Measurements from ENCODE around the gene FRMD4A.

FRMD4A gene

GRCh38 chr10:13758312-13758711 is 572.4 kb downstream of the FRMD4A start:
- H3K4me2 ChIP-seq (ENCODE audit: low read length): no peak overlapping the region

GRCh38 chr10:13754277-13754676 is 576.4 kb downstream of the FRMD4A start:
- no peak for TF ChIP-seq CTCF (IDR thresholded peaks at IDR 0.05; ENCODE audit: low read depth, low read length, poor library complexity, severe bottlenecking)
- no peak for TF ChIP-seq EZH2phosphoT487 (IDR thresholded peaks at IDR 0.05; ENCODE audit: borderline replicate concordance, low read length)

More at GRCh38 chr10:13758312-13758711, 572.4 kb downstream of the FRMD4A start:
- Histone ChIP-seq H3K4me1 (ENCODE audit: control insufficient read depth, low read length) (peaks cover 16% of the 10 kb centered on the region), H3K79me2 (ENCODE audit: control insufficient read depth, low read length) (no peaks in the 10 kb centered on the region), H3K9me2 (replicated peaks; ENCODE audit: control insufficient read depth, low read length) (no peaks in the 10 kb centered on the region), H3F3A (ENCODE audit: control insufficient read depth, insufficient read depth) (no peaks in the 10 kb centered on the region), H3K27me3 (ENCODE audit: control insufficient read depth, low read length) (peaks cover 13% of the 10 kb centered on the region), H3K4me3 (ENCODE audit: low read length) (no peak overlapping the region), H3K36me3 (ENCODE audit: control insufficient read depth, low read length) (no peaks in the 10 kb centered on the region), H4K20me1 (ENCODE audit: control insufficient read depth, insufficient read depth, low read depth, low read length) (no peaks in the 10 kb centered on the region), H3K27ac (ENCODE audit: low read depth, low read length) (no peak overlapping the region), H3K9me3 (ENCODE audit: control insufficient read depth, insufficient read depth, low read length) (no peaks in the 10 kb centered on the region)
- TF ChIP-seq EZH2phosphoT487 (IDR thresholded peaks at IDR 0.05; ENCODE audit: borderline replicate concordance, low read length): no peak
- no peak for TF ChIP-seq CTCF (IDR thresholded peaks at IDR 0.05; ENCODE audit: low read depth, low read length, poor library complexity, severe bottlenecking)

GRCh38 chr10:13751191-13751764 is 579.4 kb downstream of the FRMD4A start:
- TF ChIP-seq CTCF (IDR thresholded peaks at IDR 0.05; ENCODE audit: low read depth, low read length, poor library complexity, severe bottlenecking): no peak
- no peak for TF ChIP-seq EZH2phosphoT487 (IDR thresholded peaks at IDR 0.05; ENCODE audit: borderline replicate concordance, low read length)
- Histone ChIP-seq H3K79me2 (ENCODE audit: control insufficient read depth, low read length) (no peaks in the 10 kb centered on the region), H3K9me3 (ENCODE audit: control insufficient read depth, insufficient read depth, low read length) (no peaks in the 10 kb centered on the region), H3K9me2 (replicated peaks; ENCODE audit: control insufficient read depth, low read length) (no peaks in the 10 kb centered on the region), H3F3A (ENCODE audit: control insufficient read depth, insufficient read depth) (no peaks in the 10 kb centered on the region), H3K27ac (ENCODE audit: low read depth, low read length) (no peak overlapping the region), H3K4me1 (ENCODE audit: control insufficient read depth, low read length) (no peaks in the 10 kb centered on the region), H3K4me3 (ENCODE audit: low read length) (no peak overlapping the region), H3K4me2 (ENCODE audit: low read length) (no peak overlapping the region), H4K20me1 (ENCODE audit: control insufficient read depth, insufficient read depth, low read depth, low read length) (no peaks in the 10 kb centered on the region), H3K36me3 (ENCODE audit: control insufficient read depth, low read length) (no peaks in the 10 kb centered on the region), H3K27me3 (ENCODE audit: control insufficient read depth, low read length) (peaks cover 43% of the 10 kb centered on the region)

More at GRCh38 chr10:13754277-13754676, 576.4 kb downstream of the FRMD4A start:
- Histone ChIP-seq H4K20me1 (ENCODE audit: control insufficient read depth, insufficient read depth, low read depth, low read length) (no peaks in the 10 kb centered on the region), H3K4me3 (ENCODE audit: low read length) (no peak overlapping the region), H3K27ac (ENCODE audit: low read depth, low read length) (no peak overlapping the region), H3K36me3 (ENCODE audit: control insufficient read depth, low read length) (no peaks in the 10 kb centered on the region), H3K27me3 (ENCODE audit: control insufficient read depth, low read length) (peaks cover 32% of the 10 kb centered on the region), H3K4me1 (ENCODE audit: control insufficient read depth, low read length) (peaks cover 16% of the 10 kb centered on the region), H3K79me2 (ENCODE audit: control insufficient read depth, low read length) (no peaks in the 10 kb centered on the region), H3K9me2 (replicated peaks; ENCODE audit: control insufficient read depth, low read length) (no peaks in the 10 kb centered on the region), H3F3A (ENCODE audit: control insufficient read depth, insufficient read depth) (no peaks in the 10 kb centered on the region), H3K4me2 (ENCODE audit: low read length) (no peak overlapping the region), H3K9me3 (ENCODE audit: control insufficient read depth, insufficient read depth, low read length) (no peaks in the 10 kb centered on the region)
